NCI-H146 (cell line): ENCODE results near the gene USP9X.
"Not testable (repeated sequence)": the region's sequence is repeated elsewhere in the genome, so short reads cannot be mapped to it uniquely, and the experiment has no call there.

Experiments used
- DNase-seq: peaks from one replicate; lab custom pipeline; 2025; lab: John Stamatoyannopoulos, UW

The USP9X gene

DNA sequence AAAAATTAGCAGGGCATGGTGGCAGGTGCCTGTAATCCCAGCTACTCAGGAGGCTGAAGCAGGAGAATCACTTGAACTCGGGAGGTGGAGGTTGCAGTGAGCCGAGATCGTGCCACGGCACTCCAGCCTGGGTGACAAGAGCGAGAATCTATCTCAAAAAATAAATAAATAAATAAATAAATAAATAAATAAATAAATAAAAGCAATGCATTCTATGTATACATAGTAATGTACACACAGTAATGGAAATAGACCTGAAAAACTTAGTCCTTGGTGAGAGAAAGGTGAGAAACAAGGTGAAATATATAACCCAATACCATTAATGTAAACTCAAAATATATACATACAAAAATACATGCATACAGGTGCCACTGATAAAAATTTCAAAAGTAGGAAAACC lies 197.1 kb downstream of the USP9X start:
- DNase-seq: not testable (repeated sequence)

DNA sequence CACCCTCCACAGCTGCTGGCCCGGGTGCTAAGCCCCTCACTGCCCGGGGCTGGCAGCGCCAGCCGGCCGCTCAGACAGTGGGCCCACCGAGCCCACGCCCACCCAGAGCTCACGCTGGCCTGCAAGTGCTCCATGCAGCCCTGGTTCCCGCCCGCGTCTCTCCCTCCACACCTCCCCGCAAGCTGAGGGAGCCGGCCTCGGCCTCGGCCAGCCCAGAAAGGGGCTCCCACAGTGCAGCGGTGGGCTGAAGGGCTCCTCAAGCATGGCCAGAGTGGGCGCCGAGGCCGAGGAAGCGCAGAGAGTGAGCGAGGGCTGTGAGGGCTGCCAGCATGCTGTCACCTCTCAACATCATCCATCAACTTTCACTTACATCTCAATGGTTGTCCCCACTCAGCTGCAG lies 200.7 kb downstream of the USP9X start:
- DNase-seq: not testable (repeated sequence)
